WTC11 (cell line): Measurements from ENCODE around the gene NRXN3. TPM values are rescaled to one million over a fixed set of nuclear protein-coding genes. Genes with fewer than 3 reads are reported as not detected.

Experiments
- ATAC-seq: fragments of 200-7000 bp; cut with Tn5 transposase; 2 replicates; pipeline ENCODE4 v1.10.0; 2021; ENCODE audit warnings: mild to moderate bottlenecking, moderate library complexity
- CTCF ChIA-PET: fragments of 300-600 bp; sonication (Branson Sonifier 250); formaldehyde crosslinking; loops from one replicate; lab custom pipeline; 2021; ENCODE audit warnings: antibody characterized with exemption; lab: Charles Lee
- POLR2A ChIA-PET: fragments of 350-600 bp; sonication (Branson Sonifier 250); formaldehyde crosslinking; loops from one replicate; lab custom pipeline; 2021; ENCODE audit warnings: antibody characterized with exemption; lab: Charles Lee
- DNase-seq: peaks from one replicate; pipeline ENCODE4 v3.0.0; 2021; ENCODE audit warnings: low spot score
- H3K27ac Mint-ChIP-seq: 2 replicates; pipeline ENCODE4 v1.8.0; 2021; ENCODE audit warnings: mixed read lengths
- H3K27me3 Mint-ChIP-seq: 2 replicates; pipeline ENCODE4 v1.8.0; 2021; ENCODE audit warnings: low read depth, mild to moderate bottlenecking, moderate library complexity, mixed read lengths
- H3K36me3 Mint-ChIP-seq: 2 replicates; pipeline ENCODE4 v1.8.0; 2021; ENCODE audit warnings: mixed read lengths
- H3K4me1 Mint-ChIP-seq: 2 replicates; pipeline ENCODE4 v1.8.0; 2022; ENCODE audit warnings: mixed read lengths
- H3K4me3 Mint-ChIP-seq: 2 replicates; pipeline ENCODE4 v1.8.0; 2021; ENCODE audit warnings: mild to moderate bottlenecking, moderate library complexity, mixed read lengths
- H3K9me3 Mint-ChIP-seq: 2 replicates; pipeline ENCODE4 v1.8.0; 2021; ENCODE audit warnings: mixed read lengths
- CBFB ChIP-seq: sonication (generic); formaldehyde crosslinking; IDR thresholded peaks from 2 replicates; pipeline ENCODE4 v1.8.1; 2022; ENCODE audit warnings: mild to moderate bottlenecking, low read depth, missing genetic modification reagents
- CREB1 ChIP-seq: sonication (generic); formaldehyde crosslinking; IDR thresholded peaks from 2 replicates; pipeline ENCODE4 v1.8.0; 2023; ENCODE audit warnings: mild to moderate bottlenecking, missing genetic modification reagents
- E2F1 ChIP-seq: sonication (generic); formaldehyde crosslinking; IDR thresholded peaks from 2 replicates; pipeline ENCODE4 v1.8.0; 2022; ENCODE audit warnings: mild to moderate bottlenecking, missing genetic modification reagents
- GABPB1 ChIP-seq: sonication (generic); formaldehyde crosslinking; IDR thresholded peaks from 2 replicates; pipeline ENCODE4 v1.8.1; 2023; ENCODE audit warnings: mild to moderate bottlenecking, missing genetic modification reagents
- GTF2I ChIP-seq: fragments of 250-450 bp; sonication (Bioruptor Pico); conservative IDR thresholded peaks from 2 replicates; pipeline ENCODE4 v1.4.0; 2021; ENCODE audit warnings: mild to moderate bottlenecking
- HMGA2 ChIP-seq: fragments of 250-450 bp; sonication (Bioruptor Pico); IDR thresholded peaks from 2 replicates; pipeline ENCODE4 v1.4.0; 2021; ENCODE audit warnings: mild to moderate bottlenecking, moderate library complexity
- JAZF1 ChIP-seq: fragments of 250-450 bp; sonication (Bioruptor Pico); IDR thresholded peaks from 2 replicates; pipeline ENCODE4 v1.9.0; 2021; ENCODE audit warnings: moderate library complexity, mild to moderate bottlenecking, inconsistent platforms
- JUN ChIP-seq: sonication (generic); formaldehyde crosslinking; IDR thresholded peaks from 2 replicates; pipeline ENCODE4 v1.8.0; 2023; ENCODE audit warnings: mild to moderate bottlenecking, missing genetic modification reagents
- KAT7 ChIP-seq: sonication (generic); formaldehyde crosslinking; IDR thresholded peaks from 2 replicates; pipeline ENCODE4 v1.8.1; 2023; ENCODE audit warnings: missing genetic modification reagents, mild to moderate bottlenecking, borderline replicate concordance
- NFE2L1 ChIP-seq: sonication (generic); formaldehyde crosslinking; IDR thresholded peaks from 2 replicates; pipeline ENCODE4 v1.8.1; 2023; ENCODE audit warnings: missing genetic modification reagents
- SMAD3 ChIP-seq: sonication (generic); formaldehyde crosslinking; IDR thresholded peaks from 2 replicates; pipeline ENCODE4 v1.8.0; 2022; ENCODE audit warnings: missing genetic modification reagents, mild to moderate bottlenecking, borderline replicate concordance
- SOX15 ChIP-seq: fragments of 250-450 bp; sonication (Bioruptor Pico); IDR thresholded peaks from 2 replicates; pipeline ENCODE4 v1.9.0; 2021; ENCODE audit warnings: mild to moderate bottlenecking
- ZBTB21 ChIP-seq: sonication (generic); formaldehyde crosslinking; IDR thresholded peaks from 2 replicates; pipeline ENCODE4 v1.8.1; 2023; ENCODE audit warnings: mild to moderate bottlenecking, missing genetic modification reagents, borderline replicate concordance
- ZNF317 ChIP-seq: sonication (generic); formaldehyde crosslinking; IDR thresholded peaks from 2 replicates; pipeline ENCODE4 v1.8.1; 2023; ENCODE audit warnings: low read depth, mild to moderate bottlenecking, moderate library complexity, missing genetic modification reagents, borderline replicate concordance
- ZNF512 ChIP-seq: sonication (generic); formaldehyde crosslinking; IDR thresholded peaks from 2 replicates; pipeline ENCODE4 v1.8.1; 2022; ENCODE audit warnings: missing genetic modification reagents, borderline replicate concordance
- ZNF532 ChIP-seq: fragments of 250-450 bp; sonication (Bioruptor Pico); IDR thresholded peaks from 2 replicates; pipeline ENCODE4 v1.9.0; 2021; ENCODE audit warnings: mild to moderate bottlenecking, borderline replicate concordance
- total RNA-seq: library from RNA; stranded (reverse); gene quantifications from 3 replicates; pipeline ENCODE4 v1.2.3, GENCODE V29; 2021
- TF ChIP-seq, protein P1 (sequence below): sonication (generic); formaldehyde crosslinking; IDR thresholded peaks from 2 replicates; pipeline ENCODE4 v1.8.1; 2023; ENCODE audit warnings: mild to moderate bottlenecking, missing genetic modification reagents, borderline replicate concordance
- TF ChIP-seq, protein P2 (sequence below): fragments of 250-450 bp; sonication (Bioruptor Pico); IDR thresholded peaks from 2 replicates; pipeline ENCODE4 v1.9.0; 2021; ENCODE audit warnings: mild to moderate bottlenecking
- TF ChIP-seq, protein P3 (sequence below): sonication (generic); formaldehyde crosslinking; IDR thresholded peaks from 2 replicates; pipeline ENCODE4 v1.8.1; 2023; ENCODE audit warnings: mild to moderate bottlenecking, missing genetic modification reagents
- TF ChIP-seq, protein P4 (sequence below): sonication (generic); formaldehyde crosslinking; IDR thresholded peaks from 2 replicates; pipeline ENCODE4 v1.8.0; 2023; ENCODE audit warnings: missing genetic modification reagents

Gene NRXN3
- total RNA-seq, 1 experiment from 2014 or later, result 3.0 TPM

GRCh38 chr14:78344290-78344689 lies 174.1 kb downstream of the NRXN3 start (continued):
- TF ChIP-seq, protein P1, sequence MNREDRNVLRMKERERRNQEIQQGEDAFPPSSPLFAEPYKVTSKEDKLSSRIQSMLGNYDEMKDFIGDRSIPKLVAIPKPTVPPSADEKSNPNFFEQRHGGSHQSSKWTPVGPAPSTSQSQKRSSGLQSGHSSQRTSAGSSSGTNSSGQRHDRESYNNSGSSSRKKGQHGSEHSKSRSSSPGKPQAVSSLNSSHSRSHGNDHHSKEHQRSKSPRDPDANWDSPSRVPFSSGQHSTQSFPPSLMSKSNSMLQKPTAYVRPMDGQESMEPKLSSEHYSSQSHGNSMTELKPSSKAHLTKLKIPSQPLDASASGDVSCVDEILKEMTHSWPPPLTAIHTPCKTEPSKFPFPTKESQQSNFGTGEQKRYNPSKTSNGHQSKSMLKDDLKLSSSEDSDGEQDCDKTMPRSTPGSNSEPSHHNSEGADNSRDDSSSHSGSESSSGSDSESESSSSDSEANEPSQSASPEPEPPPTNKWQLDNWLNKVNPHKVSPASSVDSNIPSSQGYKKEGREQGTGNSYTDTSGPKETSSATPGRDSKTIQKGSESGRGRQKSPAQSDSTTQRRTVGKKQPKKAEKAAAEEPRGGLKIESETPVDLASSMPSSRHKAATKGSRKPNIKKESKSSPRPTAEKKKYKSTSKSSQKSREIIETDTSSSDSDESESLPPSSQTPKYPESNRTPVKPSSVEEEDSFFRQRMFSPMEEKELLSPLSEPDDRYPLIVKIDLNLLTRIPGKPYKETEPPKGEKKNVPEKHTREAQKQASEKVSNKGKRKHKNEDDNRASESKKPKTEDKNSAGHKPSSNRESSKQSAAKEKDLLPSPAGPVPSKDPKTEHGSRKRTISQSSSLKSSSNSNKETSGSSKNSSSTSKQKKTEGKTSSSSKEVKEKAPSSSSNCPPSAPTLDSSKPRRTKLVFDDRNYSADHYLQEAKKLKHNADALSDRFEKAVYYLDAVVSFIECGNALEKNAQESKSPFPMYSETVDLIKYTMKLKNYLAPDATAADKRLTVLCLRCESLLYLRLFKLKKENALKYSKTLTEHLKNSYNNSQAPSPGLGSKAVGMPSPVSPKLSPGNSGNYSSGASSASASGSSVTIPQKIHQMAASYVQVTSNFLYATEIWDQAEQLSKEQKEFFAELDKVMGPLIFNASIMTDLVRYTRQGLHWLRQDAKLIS, result no peak
- TF ChIP-seq ZNF512 (CRISPR knock-in tag), result no peak
- TF ChIP-seq, protein P2, sequence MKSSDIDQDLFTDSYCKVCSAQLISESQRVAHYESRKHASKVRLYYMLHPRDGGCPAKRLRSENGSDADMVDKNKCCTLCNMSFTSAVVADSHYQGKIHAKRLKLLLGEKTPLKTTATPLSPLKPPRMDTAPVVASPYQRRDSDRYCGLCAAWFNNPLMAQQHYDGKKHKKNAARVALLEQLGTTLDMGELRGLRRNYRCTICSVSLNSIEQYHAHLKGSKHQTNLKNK, result no peak
- TF ChIP-seq JUN (CRISPR knock-in tag), result no peak
- TF ChIP-seq CREB1 (CRISPR knock-in tag), result no peak
- TF ChIP-seq CBFB (CRISPR knock-in tag), result no peak
- no peak for TF ChIP-seq JAZF1
- no peak for TF ChIP-seq ZNF317

GRCh38 chr14:78345131-78345744 lies 175.1 kb downstream of the NRXN3 start:
- no peaks in the 10 kb centered on the region for H3K36me3 Mint-ChIP-seq
- ChIA-PET CTCF (no interaction called here), POLR2A (interaction anchor here (0.6 kb wide), 1 partner anchor 337 kb away, joined by 3 read pairs; no protein-coding TSS in a partner anchor)
- H3K4me1 Mint-ChIP-seq, result peaks cover 39% of the 10 kb centered on the region
- H3K27me3 Mint-ChIP-seq, result peaks cover 13% of the 10 kb centered on the region
- no peak for TF ChIP-seq E2F1
- TF ChIP-seq HMGA2 (CRISPR knock-in tag), result no peak
- TF ChIP-seq NFE2L1, result no peak
- no peak for TF ChIP-seq SMAD3 (CRISPR knock-in tag)
- TF ChIP-seq, protein P2, result no peak
- TF ChIP-seq ZBTB21 (CRISPR knock-in tag), result no peak
- TF ChIP-seq, protein P3, sequence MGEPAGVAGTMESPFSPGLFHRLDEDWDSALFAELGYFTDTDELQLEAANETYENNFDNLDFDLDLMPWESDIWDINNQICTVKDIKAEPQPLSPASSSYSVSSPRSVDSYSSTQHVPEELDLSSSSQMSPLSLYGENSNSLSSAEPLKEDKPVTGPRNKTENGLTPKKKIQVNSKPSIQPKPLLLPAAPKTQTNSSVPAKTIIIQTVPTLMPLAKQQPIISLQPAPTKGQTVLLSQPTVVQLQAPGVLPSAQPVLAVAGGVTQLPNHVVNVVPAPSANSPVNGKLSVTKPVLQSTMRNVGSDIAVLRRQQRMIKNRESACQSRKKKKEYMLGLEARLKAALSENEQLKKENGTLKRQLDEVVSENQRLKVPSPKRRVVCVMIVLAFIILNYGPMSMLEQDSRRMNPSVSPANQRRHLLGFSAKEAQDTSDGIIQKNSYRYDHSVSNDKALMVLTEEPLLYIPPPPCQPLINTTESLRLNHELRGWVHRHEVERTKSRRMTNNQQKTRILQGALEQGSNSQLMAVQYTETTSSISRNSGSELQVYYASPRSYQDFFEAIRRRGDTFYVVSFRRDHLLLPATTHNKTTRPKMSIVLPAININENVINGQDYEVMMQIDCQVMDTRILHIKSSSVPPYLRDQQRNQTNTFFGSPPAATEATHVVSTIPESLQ, result no peak
- no peak for TF ChIP-seq GTF2I (CRISPR knock-in tag)
- TF ChIP-seq GABPB1 (CRISPR knock-in tag), result no peak
- TF ChIP-seq SOX15, result no peak
- no peak for TF ChIP-seq ZNF532 (CRISPR knock-in tag)
- TF ChIP-seq KAT7 (CRISPR knock-in tag), result no peak
- TF ChIP-seq, protein P4, sequence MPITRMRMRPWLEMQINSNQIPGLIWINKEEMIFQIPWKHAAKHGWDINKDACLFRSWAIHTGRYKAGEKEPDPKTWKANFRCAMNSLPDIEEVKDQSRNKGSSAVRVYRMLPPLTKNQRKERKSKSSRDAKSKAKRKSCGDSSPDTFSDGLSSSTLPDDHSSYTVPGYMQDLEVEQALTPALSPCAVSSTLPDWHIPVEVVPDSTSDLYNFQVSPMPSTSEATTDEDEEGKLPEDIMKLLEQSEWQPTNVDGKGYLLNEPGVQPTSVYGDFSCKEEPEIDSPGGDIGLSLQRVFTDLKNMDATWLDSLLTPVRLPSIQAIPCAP (CRISPR knock-in tag), result no peak
- ATAC-seq (no peak), DNase-seq (no peak)
- no peak overlapping the region for H3K4me3 Mint-ChIP-seq
- no peaks in the 10 kb centered on the region for H3K9me3 Mint-ChIP-seq
- H3K27ac Mint-ChIP-seq, result no peak overlapping the region
